Breast epithelium (tissue), 3 donors: Measurements from ENCODE around the gene TMPRSS9.

Source experiments
- CTCF ChIP-seq, 3 donors: fragments of 450-650 bp; IDR thresholded peaks; one replicate each; pipeline ENCODE4 v1.5.1; 2016 to 2017; ENCODE audit warnings: antibody characterized with exemption in 3 of 3, mild to moderate bottlenecking in 3 of 3, moderate library complexity in 3 of 3
- POLR2A ChIP-seq: fragments of 450-650 bp; IDR thresholded peaks from one replicate; pipeline ENCODE4 v1.6.1; 2016; ENCODE audit warnings: antibody characterized with exemption, mild to moderate bottlenecking, moderate library complexity
- POLR2AphosphoS5 ChIP-seq, 3 donors: sonication (generic); formaldehyde crosslinking; IDR thresholded peaks; one replicate each; pipeline ENCODE4 v1.6.1; 2017; ENCODE audit warnings: antibody characterized with exemption in 3 of 3

DNA sequence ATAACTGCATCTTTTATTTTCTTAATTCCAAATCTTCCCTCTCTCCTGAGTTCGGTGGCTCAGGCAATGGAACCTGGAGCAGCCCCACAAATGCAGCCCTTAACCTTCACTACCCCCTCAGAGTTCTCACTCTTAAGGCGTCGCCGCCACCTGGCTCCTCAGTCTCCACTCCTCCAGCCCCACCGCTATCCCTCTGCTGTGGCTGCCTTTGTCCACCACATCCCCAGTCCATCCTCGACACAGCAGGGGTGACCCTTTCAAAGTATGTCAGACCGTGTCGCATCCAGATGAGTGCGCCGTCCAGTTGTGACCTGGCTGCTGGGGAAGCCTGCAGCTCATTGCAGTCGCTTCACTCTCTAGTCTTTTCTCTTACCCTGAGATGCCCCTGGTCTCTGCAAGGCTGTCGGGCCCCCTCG is 30.6 kb upstream of the TMPRSS9 start:
- TF ChIP-seq CTCF (IDR thresholded peaks at IDR 0.05) = no peak
- TF ChIP-seq POLR2A = no peak
- no peak for TF ChIP-seq POLR2AphosphoS5 (IDR thresholded peaks at IDR 0.05)
